Measurements from ENCODE around the gene CHD6.

DNA sequence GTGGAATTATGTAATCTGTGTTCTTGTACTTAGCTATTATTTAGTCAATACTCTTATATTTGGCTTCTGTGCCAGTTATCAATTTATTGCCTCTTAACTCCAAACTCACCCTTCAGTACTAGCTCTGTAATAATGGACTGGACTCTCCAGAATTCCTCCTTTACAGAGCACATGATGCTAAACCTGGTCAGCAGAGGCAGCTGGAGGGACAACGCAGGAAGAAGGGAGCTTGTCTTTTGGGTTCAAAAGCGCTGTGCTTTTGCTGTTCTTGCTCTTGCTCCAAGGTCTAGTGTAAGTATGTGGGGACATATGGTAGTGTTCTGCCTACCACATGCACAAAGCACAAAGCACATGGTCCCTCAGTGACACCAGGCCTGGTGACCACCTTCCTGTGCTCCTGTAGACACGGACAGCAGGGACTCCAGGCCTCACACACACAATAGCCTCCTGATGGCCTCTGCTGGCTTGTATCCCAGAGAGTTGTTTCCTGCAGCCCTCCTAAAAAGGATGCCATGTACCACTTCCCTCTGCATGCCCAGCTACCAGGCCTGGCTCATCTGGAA is 46.1 kb downstream of the CHD6 start:
- TF ChIP-seq CSDC2 (CRISPR knock-in tag; IDR thresholded peaks at IDR 0.05) (no peak), ISL1 (CRISPR knock-in tag; IDR thresholded peaks at IDR 0.05) (no peak), PPARA (CRISPR knock-in tag; IDR thresholded peaks at IDR 0.05; ENCODE audit: borderline replicate concordance) (no peak), SNAI2 (CRISPR knock-in tag; IDR thresholded peaks at IDR 0.05) (no peak), ARNTL (CRISPR knock-in tag; IDR thresholded peaks at IDR 0.05; ENCODE audit: borderline replicate concordance, low read depth) (no peak), ZFP3 (CRISPR knock-in tag; IDR thresholded peaks at IDR 0.05) (no peak), BACH2 (CRISPR knock-in tag; IDR thresholded peaks at IDR 0.05; ENCODE audit: borderline replicate concordance) (no peak), ZNF70 (CRISPR knock-in tag; IDR thresholded peaks at IDR 0.05) (no peak)
- TF ChIP-seq, protein P1, sequence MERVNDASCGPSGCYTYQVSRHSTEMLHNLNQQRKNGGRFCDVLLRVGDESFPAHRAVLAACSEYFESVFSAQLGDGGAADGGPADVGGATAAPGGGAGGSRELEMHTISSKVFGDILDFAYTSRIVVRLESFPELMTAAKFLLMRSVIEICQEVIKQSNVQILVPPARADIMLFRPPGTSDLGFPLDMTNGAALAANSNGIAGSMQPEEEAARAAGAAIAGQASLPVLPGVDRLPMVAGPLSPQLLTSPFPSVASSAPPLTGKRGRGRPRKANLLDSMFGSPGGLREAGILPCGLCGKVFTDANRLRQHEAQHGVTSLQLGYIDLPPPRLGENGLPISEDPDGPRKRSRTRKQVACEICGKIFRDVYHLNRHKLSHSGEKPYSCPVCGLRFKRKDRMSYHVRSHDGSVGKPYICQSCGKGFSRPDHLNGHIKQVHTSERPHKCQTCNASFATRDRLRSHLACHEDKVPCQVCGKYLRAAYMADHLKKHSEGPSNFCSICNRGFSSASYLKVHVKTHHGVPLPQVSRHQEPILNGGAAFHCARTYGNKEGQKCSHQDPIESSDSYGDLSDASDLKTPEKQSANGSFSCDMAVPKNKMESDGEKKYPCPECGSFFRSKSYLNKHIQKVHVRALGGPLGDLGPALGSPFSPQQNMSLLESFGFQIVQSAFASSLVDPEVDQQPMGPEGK (CRISPR knock-in tag; IDR thresholded peaks at IDR 0.05; ENCODE audit: borderline replicate concordance), result no peak
- TF ChIP-seq, protein P2, sequence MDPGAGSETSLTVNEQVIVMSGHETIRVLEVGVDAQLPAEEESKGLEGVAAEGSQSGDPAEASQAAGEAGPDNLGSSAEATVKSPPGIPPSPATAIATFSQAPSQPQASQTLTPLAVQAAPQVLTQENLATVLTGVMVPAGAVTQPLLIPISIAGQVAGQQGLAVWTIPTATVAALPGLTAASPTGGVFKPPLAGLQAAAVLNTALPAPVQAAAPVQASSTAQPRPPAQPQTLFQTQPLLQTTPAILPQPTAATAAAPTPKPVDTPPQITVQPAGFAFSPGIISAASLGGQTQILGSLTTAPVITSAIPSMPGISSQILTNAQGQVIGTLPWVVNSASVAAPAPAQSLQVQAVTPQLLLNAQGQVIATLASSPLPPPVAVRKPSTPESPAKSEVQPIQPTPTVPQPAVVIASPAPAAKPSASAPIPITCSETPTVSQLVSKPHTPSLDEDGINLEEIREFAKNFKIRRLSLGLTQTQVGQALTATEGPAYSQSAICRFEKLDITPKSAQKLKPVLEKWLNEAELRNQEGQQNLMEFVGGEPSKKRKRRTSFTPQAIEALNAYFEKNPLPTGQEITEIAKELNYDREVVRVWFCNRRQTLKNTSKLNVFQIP (CRISPR knock-in tag; IDR thresholded peaks at IDR 0.05; ENCODE audit: borderline replicate concordance, low read depth), result no peak
- TF ChIP-seq, protein P3, sequence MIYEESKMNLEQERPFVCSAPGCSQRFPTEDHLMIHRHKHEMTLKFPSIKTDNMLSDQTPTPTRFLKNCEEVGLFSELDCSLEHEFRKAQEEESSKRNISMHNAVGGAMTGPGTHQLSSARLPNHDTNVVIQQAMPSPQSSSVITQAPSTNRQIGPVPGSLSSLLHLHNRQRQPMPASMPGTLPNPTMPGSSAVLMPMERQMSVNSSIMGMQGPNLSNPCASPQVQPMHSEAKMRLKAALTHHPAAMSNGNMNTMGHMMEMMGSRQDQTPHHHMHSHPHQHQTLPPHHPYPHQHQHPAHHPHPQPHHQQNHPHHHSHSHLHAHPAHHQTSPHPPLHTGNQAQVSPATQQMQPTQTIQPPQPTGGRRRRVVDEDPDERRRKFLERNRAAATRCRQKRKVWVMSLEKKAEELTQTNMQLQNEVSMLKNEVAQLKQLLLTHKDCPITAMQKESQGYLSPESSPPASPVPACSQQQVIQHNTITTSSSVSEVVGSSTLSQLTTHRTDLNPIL (CRISPR knock-in tag; IDR thresholded peaks at IDR 0.05; ENCODE audit: low read depth), result no peak
